Naive thymus-derived CD8-positive, alpha-beta T cell (primary cell): ENCODE measurements around the gene NKX1-2. TPM values are rescaled to one million over a fixed set of nuclear protein-coding genes. Genes with fewer than 3 reads are reported as not detected.

Source experiments
- ATAC-seq, 2 donors: fragments of 150-1000 bp; cut with Tn5 transposase in 1 of 2; sonication (Bioruptor Pico), chemical (Tn5 transposase) in 1 of 2; 1 replicate in 1 of 2; 2 replicates in 1 of 2; pipeline ENCODE4 v1.10.0; 2021; ENCODE audit warnings: mild to moderate bottlenecking in 2 of 2, moderate library complexity in 2 of 2
- POLR2A ChIA-PET: fragments of 350-600 bp; sonication (Branson Sonifier 250); formaldehyde crosslinking; loops from one replicate; lab custom pipeline; 2021; ENCODE audit warnings: antibody characterized with exemption; lab: Charles Lee
- DNase-seq, 10 donors: peaks; one replicate each; pipeline versions ENCODE4 v3.0.0 to v3.0.0-alpha.2; 2020 to 2022
- H3K27ac Mint-ChIP-seq, 10 donors: one replicate each; pipeline ENCODE4 v1.8.0; 2020 to 2022; ENCODE audit warnings: mild to moderate bottlenecking in 10 of 10, mixed read lengths in 10 of 10, moderate library complexity in 4 of 10, inconsistent platforms in 1 of 10
- H3K27me3 Mint-ChIP-seq, 5 donors: one replicate each; pipeline ENCODE4 v1.8.0; 2021 to 2022; ENCODE audit warnings: mixed read lengths in 5 of 5
- H3K36me3 Mint-ChIP-seq, 3 donors: one replicate each; pipeline ENCODE4 v1.8.0; 2020 to 2022; ENCODE audit warnings: mixed read lengths in 3 of 3, mild to moderate bottlenecking in 2 of 3, inconsistent platforms in 1 of 3
- H3K4me1 Mint-ChIP-seq, 4 donors: one replicate each; pipeline ENCODE4 v1.8.0; 2021 to 2022; ENCODE audit warnings: mixed read lengths in 4 of 4
- H3K4me3 Mint-ChIP-seq, 10 donors: one replicate each; pipeline ENCODE4 v1.8.0; 2020 to 2022; ENCODE audit warnings: mild to moderate bottlenecking in 10 of 10, mixed read lengths in 10 of 10, moderate library complexity in 6 of 10, inconsistent platforms in 1 of 10
- H3K9me3 Mint-ChIP-seq, 9 donors: one replicate each; pipeline ENCODE4 v1.8.0; 2020 to 2022; ENCODE audit warnings: mixed read lengths in 9 of 9, mild to moderate bottlenecking in 3 of 9, inconsistent platforms in 1 of 9, moderate library complexity in 1 of 9
- polyA plus RNA-seq, 3 donors: library from polyadenylated mRNA; unstranded; fragments of 300-500 nt; fragmentation: Illumina TruSeq; gene quantifications; one replicate each; pipeline ENCODE4 v1.2.3, GENCODE V29; 2021
- total RNA-seq, 8 experiments: library from RNA in 2 of 8; stranded (reverse) in 2 of 8; gene quantifications; one replicate each; pipeline ENCODE4 v1.2.3 and lab custom pipeline; 2021 to 2026

Gene NKX1-2
- total and polyA plus RNA-seq, 5 experiments from 2014 or later, result not detected

DNA sequence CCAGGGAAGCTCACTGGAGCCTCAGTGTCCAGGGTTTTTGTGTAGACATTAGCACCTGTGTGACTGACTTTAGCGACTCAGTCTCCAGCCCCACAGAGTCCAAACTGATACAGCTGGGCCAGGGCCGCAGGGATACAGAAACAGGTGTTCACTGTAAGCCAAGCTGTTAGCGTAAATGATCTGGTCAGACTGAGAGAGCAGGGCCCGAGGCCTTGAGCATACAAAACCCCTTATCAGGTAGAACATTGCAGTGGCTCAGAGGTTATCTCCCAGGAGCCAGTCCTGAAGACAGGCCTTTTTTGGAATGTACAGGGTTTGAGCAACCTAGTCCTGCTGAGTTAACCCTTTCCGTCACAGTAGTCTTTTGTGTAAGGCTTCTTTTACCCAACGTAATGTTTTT is 36.8 kb upstream of the NKX1-2 start:
- H3K4me3 Mint-ChIP-seq, result no peak overlapping the region
- peaks cover 0 to 5% (median 0%) of the 10 kb centered on the region in 9 donors for H3K9me3 Mint-ChIP-seq
- peaks cover 0 to 8% (median 0%) of the 10 kb centered on the region in 4 donors for H3K4me1 Mint-ChIP-seq
- H3K27me3 Mint-ChIP-seq, result no peaks in the 10 kb centered on the region
- ATAC-seq (no peak), DNase-seq (no peak)
- POLR2A ChIA-PET, result no interaction called here
- no peak overlapping the region for H3K27ac Mint-ChIP-seq
- H3K36me3 Mint-ChIP-seq, result peaks cover 7 to 42% (median 24%) of the 10 kb centered on the region in 3 donors

DNA sequence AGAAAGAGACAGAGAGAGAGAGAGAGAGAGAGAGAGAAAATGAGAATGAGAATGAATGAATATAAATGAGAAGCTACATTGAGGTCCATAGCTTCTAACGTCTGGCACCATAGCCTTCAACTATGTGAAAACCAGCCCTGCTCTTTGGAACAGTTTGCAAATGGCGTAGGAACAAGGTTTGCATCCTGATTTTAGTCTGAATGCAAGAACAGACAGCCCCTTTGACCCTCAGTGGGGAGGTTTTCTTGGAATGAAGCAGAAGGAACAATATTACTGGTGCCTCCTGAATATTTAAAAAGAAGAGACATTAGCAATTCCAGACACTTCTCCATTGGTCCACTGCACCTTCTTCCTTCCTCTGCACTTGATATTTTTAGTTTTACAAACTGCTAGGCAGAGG is 34.8 kb upstream of the NKX1-2 start:
- H3K4me3 Mint-ChIP-seq, result no peak overlapping the region
- ATAC-seq (no peak), DNase-seq (no peak)
- POLR2A ChIA-PET, result interaction anchor here (0.8 kb wide), 1 partner anchor 10 kb away, joined by 3 read pairs; no protein-coding TSS in a partner anchor
- H3K4me1 Mint-ChIP-seq, result peaks cover 0 to 13% (median 0%) of the 10 kb centered on the region in 4 donors
- H3K27ac Mint-ChIP-seq, result peak overlapping the region in 2 of 10 donors; percentile 65 to 72
- peaks cover 0 to 5% (median 0%) of the 10 kb centered on the region in 9 donors for H3K9me3 Mint-ChIP-seq
- H3K27me3 Mint-ChIP-seq, result no peaks in the 10 kb centered on the region
- H3K36me3 Mint-ChIP-seq, result peaks cover 7 to 38% (median 22%) of the 10 kb centered on the region in 3 donors

GRCh38 chr10:124484031-124484430 is 34.2 kb upstream of the NKX1-2 start:
- POLR2A ChIA-PET, result no interaction called here
- H3K27ac Mint-ChIP-seq, result peak overlapping the region in 1 of 10 donors; percentile 72
- ATAC-seq (no peak), DNase-seq (no peak)
- H3K9me3 Mint-ChIP-seq, result peaks cover 0 to 5% (median 0%) of the 10 kb centered on the region in 9 donors
- H3K4me1 Mint-ChIP-seq, result peaks cover 0 to 13% (median 0%) of the 10 kb centered on the region in 4 donors
- H3K36me3 Mint-ChIP-seq, result peaks cover 7 to 36% (median 22%) of the 10 kb centered on the region in 3 donors
- H3K27me3 Mint-ChIP-seq, result no peaks in the 10 kb centered on the region
- no peak overlapping the region for H3K4me3 Mint-ChIP-seq

- peaks cover 0 to 14% (median 0%) of the 10 kb centered on the region in 4 donors for H3K4me1 Mint-ChIP-seq
- peak overlapping the region in 1 of 10 donors; percentile 52 for H3K4me3 Mint-ChIP-seq
- H3K9me3 Mint-ChIP-seq, result peaks cover 0 to 5% (median 0%) of the 10 kb centered on the region in 9 donors
- peak overlapping the region in 1 of 10 donors; percentile 87 for H3K27ac Mint-ChIP-seq
- ATAC-seq (no peak), DNase-seq (no peak)
- H3K27me3 Mint-ChIP-seq, result no peaks in the 10 kb centered on the region
- POLR2A ChIA-PET, result no interaction called here
- peaks cover 7 to 26% (median 16%) of the 10 kb centered on the region in 3 donors for H3K36me3 Mint-ChIP-seq
Measured at GRCh38 chr10:124482876-124483275, 33.0 kb upstream of the NKX1-2 start.

DNA sequence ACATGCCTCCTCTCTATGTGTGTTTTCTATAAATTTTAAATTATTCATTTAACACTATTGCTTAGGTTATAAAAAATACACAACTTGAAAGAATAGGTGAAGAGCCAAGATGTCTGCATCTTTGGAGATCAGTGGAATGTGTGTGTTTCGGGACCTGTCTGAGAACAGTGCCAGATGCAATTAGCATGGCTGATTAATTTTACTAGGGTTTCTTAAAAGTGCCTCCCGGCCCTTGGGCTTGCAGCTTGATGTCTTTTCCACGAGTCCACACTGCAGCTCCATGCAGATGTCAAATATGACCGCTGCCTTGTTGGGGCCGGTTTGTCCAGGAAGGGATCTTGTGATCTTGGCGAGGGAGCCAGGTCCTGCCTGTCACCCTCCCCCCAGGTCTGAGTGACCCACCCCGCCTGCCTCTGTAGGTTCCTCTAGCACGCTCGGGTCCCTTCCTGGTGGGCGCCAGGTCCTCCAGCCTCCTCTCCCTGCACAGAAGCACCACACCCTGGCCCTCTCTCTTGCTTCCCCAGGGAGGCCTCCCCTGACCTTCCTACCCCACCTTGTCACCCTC is 32.5 kb upstream of the NKX1-2 start:
- H3K4me1 Mint-ChIP-seq, result peaks cover 0 to 14% (median 0%) of the 10 kb centered on the region in 4 donors
- peak overlapping the region in 2 of 10 donors; percentile 44 to 87 for H3K27ac Mint-ChIP-seq
- DNase-seq (no peak), ATAC-seq (no peak)
- peaks cover 7 to 23% (median 16%) of the 10 kb centered on the region in 3 donors for H3K36me3 Mint-ChIP-seq
- no peaks in the 10 kb centered on the region for H3K27me3 Mint-ChIP-seq
- POLR2A ChIA-PET, result no interaction called here
- H3K4me3 Mint-ChIP-seq, result no peak overlapping the region
- H3K9me3 Mint-ChIP-seq, result peaks cover 0 to 5% (median 0%) of the 10 kb centered on the region in 9 donors

DNA sequence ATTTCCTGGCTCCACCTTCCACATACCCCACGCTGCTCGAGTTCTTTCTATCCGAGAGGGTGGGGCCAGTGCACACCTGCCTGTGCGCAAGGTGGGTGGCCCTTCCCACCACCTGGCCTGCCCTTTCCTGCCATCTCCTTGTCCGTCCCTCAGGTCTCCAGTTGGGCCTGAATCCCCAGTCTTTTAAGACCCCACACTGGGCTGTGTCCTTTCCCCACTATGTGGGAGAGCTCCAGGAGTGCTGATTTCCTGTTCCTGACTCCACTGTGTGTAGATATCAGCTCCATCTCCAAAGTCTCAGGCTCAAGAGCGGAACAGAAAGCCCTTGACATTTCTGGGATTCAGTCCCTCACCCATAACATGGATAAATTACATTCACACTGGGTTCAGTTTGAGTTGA is 31.9 kb upstream of the NKX1-2 start:
- Mint-ChIP-seq H3K27me3 (no peaks in the 10 kb centered on the region), H3K36me3 (peaks cover 7 to 17% (median 16%) of the 10 kb centered on the region in 3 donors), H3K4me3 (no peak overlapping the region), H3K9me3 (peaks cover 0 to 3% (median 0%) of the 10 kb centered on the region in 9 donors), H3K27ac (peak overlapping the region in 2 of 10 donors; percentile 4 to 44), H3K4me1 (peaks cover 0 to 14% (median 0%) of the 10 kb centered on the region in 4 donors)
- POLR2A ChIA-PET, result no interaction called here
- ATAC-seq (no peak), DNase-seq (no peak)

GRCh38 chr10:124480860-124481259 is 31.0 kb upstream of the NKX1-2 start:
- H3K36me3 Mint-ChIP-seq, result peaks cover 2 to 15% (median 8%) of the 10 kb centered on the region in 3 donors
- H3K4me3 Mint-ChIP-seq, result no peak overlapping the region
- no peaks in the 10 kb centered on the region for H3K27me3 Mint-ChIP-seq
- DNase-seq (no peak), ATAC-seq (no peak)
- peak overlapping the region in 1 of 10 donors; percentile 15 for H3K27ac Mint-ChIP-seq
- no peaks in the 10 kb centered on the region for H3K9me3 Mint-ChIP-seq
- POLR2A ChIA-PET, result no interaction called here
- peaks cover 0 to 14% (median 0%) of the 10 kb centered on the region in 4 donors for H3K4me1 Mint-ChIP-seq

- H3K27me3 Mint-ChIP-seq, result no peaks in the 10 kb centered on the region
- peaks cover 0 to 7% (median 0%) of the 10 kb centered on the region in 3 donors for H3K36me3 Mint-ChIP-seq
- ATAC-seq (no peak), DNase-seq (no peak)
- H3K4me1 Mint-ChIP-seq, result peaks cover 0 to 17% (median 3%) of the 10 kb centered on the region in 4 donors
- H3K4me3 Mint-ChIP-seq, result no peak overlapping the region
- H3K9me3 Mint-ChIP-seq, result no peaks in the 10 kb centered on the region
- H3K27ac Mint-ChIP-seq, result no peak overlapping the region
- POLR2A ChIA-PET, result no interaction called here
Measured at GRCh38 chr10:124478515-124478914, 28.7 kb upstream of the NKX1-2 start.

- Mint-ChIP-seq H3K9me3 (no peaks in the 10 kb centered on the region), H3K36me3 (peaks cover 0 to 4% (median 0%) of the 10 kb centered on the region in 3 donors), H3K27ac (peak overlapping the region in 1 of 10 donors; percentile 10), H3K27me3 (no peaks in the 10 kb centered on the region), H3K4me1 (peaks cover 0 to 14% (median 5%) of the 10 kb centered on the region in 4 donors), H3K4me3 (no peak overlapping the region)
- ATAC-seq (no peak), DNase-seq (no peak)
- POLR2A ChIA-PET, result no interaction called here
Measured at GRCh38 chr10:124477614-124478363, 28.0 kb upstream of the NKX1-2 start.

- Mint-ChIP-seq H3K9me3 (no peaks in the 10 kb centered on the region), H3K27me3 (no peaks in the 10 kb centered on the region), H3K36me3 (peaks cover 0 to 4% (median 0%) of the 10 kb centered on the region in 3 donors), H3K4me1 (peaks cover 0 to 13% (median 3%) of the 10 kb centered on the region in 4 donors), H3K27ac (peak overlapping the region in 1 of 10 donors; percentile 38), H3K4me3 (no peak overlapping the region)
- POLR2A ChIA-PET, result no interaction called here
- DNase-seq (no peak), ATAC-seq (no peak)
Measured at GRCh38 chr10:124476043-124476725, 26.3 kb upstream of the NKX1-2 start.

- POLR2A ChIA-PET, result no interaction called here
- H3K9me3 Mint-ChIP-seq, result no peaks in the 10 kb centered on the region
Measured at GRCh38 chr10:124474514-124475070, 24.8 kb upstream of the NKX1-2 start.

DNA sequence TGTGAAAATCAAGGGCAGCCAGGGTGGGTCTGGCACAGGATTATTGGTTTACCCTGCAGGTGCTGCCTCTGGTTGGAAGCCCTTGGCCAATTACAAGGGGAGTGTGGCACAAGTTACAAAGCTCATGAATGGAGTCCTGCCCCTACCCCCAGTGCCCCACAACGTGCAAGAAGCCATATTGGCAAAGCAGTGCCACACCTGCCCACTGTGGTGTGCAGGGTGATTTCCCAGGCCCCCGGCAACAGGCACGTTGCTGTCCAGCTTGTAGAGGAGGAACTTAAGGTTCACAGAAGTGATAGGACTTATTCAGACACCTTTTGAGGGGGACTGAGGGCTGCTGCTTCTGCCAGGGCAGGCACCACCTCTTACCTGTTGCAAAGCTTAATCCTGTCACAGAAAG is 23.2 kb upstream of the NKX1-2 start:
- H3K4me1 Mint-ChIP-seq, result peaks cover 6 to 26% (median 7%) of the 10 kb centered on the region in 4 donors
- peaks cover 0 to 5% (median 0%) of the 10 kb centered on the region in 3 donors for H3K36me3 Mint-ChIP-seq
- peak in 1 of 2 donors; percentile 59 for ATAC-seq
- POLR2A ChIA-PET, result no interaction called here
- H3K9me3 Mint-ChIP-seq, result no peaks in the 10 kb centered on the region
- DNase-seq, result no peak
- no peak overlapping the region for H3K4me3 Mint-ChIP-seq
- H3K27ac Mint-ChIP-seq, result peak overlapping the region in 2 of 10 donors; percentile 13 to 40
- no peaks in the 10 kb centered on the region for H3K27me3 Mint-ChIP-seq

More at GRCh38 chr10:124474514-124475070, 24.8 kb upstream of the NKX1-2 start:
- Mint-ChIP-seq H3K27me3 (no peaks in the 10 kb centered on the region), H3K27ac (peak overlapping the region in 2 of 10 donors; percentile 29 to 53), H3K36me3 (peaks cover 0 to 3% (median 0%) of the 10 kb centered on the region in 3 donors), H3K4me1 (peaks cover under 1 to 19% (median 4%) of the 10 kb centered on the region in 4 donors), H3K4me3 (no peak overlapping the region)
- DNase-seq (no peak), ATAC-seq (peak in 1 of 2 donors; percentile 37)
